HG03159 (cell line): Measurements from ENCODE around the gene ATP1A3.

Source experiments
- ATAC-seq: cut with Tn5 transposase; IDR thresholded peaks from one replicate; pipeline ENCODE4 v1.9.1; 2021; ENCODE audit warnings: mild to moderate bottlenecking, moderate library complexity; ENCODE audit not compliant: unreplicated experiment

Gene ATP1A3

GRCh38 chr19:41918653-41919244 lies 75.3 kb downstream of the ATP1A3 start:
- ATAC-seq = no peak

GRCh38 chr19:41918095-41918494 lies 75.9 kb downstream of the ATP1A3 start:
- ATAC-seq = no peak

- no peak for ATAC-seq
These were observed 76.4 kb downstream of the ATP1A3 start for GRCh38 chr19:41917676-41918075.
